ENCODE data around the gene WASF1.

The WASF1 gene

GRCh38 chr6:110179406-110180227 lies at the start of gene WASF1:
Gene WASF1 (minus strand): TSS chr6:110179670. CDS start chr6:110127601, 52,069 bp downstream.
- in situ Hi-C loops (cut with HindIII; ENCODE audit: low sequenced_read_pairs) = loop anchor here (10.0 kb wide), 1 partner anchor 205 kb away; no protein-coding TSS in a partner anchor

- in situ Hi-C loops (cut with HindIII; ENCODE audit: low sequenced_read_pairs) = no loop called here
Measured at GRCh38 chr6:110226261-110226660, 46.8 kb upstream of the WASF1 start.

GRCh38 chr6:110221738-110222137 lies 42.3 kb upstream of the WASF1 start:
- in situ Hi-C loops (cut with HindIII; ENCODE audit: low sequenced_read_pairs) = no loop called here

- in situ Hi-C loops (cut with HindIII; ENCODE audit: low sequenced_read_pairs) = no loop called here
Measured at GRCh38 chr6:110217266-110217665, 37.8 kb upstream of the WASF1 start.

GRCh38 chr6:110216140-110216539 lies 36.7 kb upstream of the WASF1 start:
- in situ Hi-C loops (cut with HindIII; ENCODE audit: low sequenced_read_pairs) = no loop called here

GRCh38 chr6:110214338-110214737 lies 34.9 kb upstream of the WASF1 start:
- in situ Hi-C loops (cut with HindIII; ENCODE audit: low sequenced_read_pairs) = no loop called here

GRCh38 chr6:110211753-110212152 lies 32.3 kb upstream of the WASF1 start:
- in situ Hi-C loops (cut with HindIII; ENCODE audit: low sequenced_read_pairs) = no loop called here

- in situ Hi-C loops (cut with HindIII; ENCODE audit: low sequenced_read_pairs) = no loop called here
Measured at GRCh38 chr6:110207652-110208051, 28.2 kb upstream of the WASF1 start.

- in situ Hi-C loops (cut with HindIII; ENCODE audit: low sequenced_read_pairs) = no loop called here
Measured at GRCh38 chr6:110201151-110201884, 21.8 kb upstream of the WASF1 start.

- in situ Hi-C loops (cut with HindIII; ENCODE audit: low sequenced_read_pairs) = no loop called here
Measured at GRCh38 chr6:110198561-110198960, 19.1 kb upstream of the WASF1 start.

GRCh38 chr6:110196874-110197273 lies 17.4 kb upstream of the WASF1 start:
- in situ Hi-C loops (cut with HindIII; ENCODE audit: low sequenced_read_pairs) = no loop called here

- in situ Hi-C loops (cut with HindIII; ENCODE audit: low sequenced_read_pairs) = no loop called here
Measured at GRCh38 chr6:110195639-110196038, 16.2 kb upstream of the WASF1 start.

GRCh38 chr6:110191477-110191876 lies 12.0 kb upstream of the WASF1 start:
- in situ Hi-C loops (cut with HindIII; ENCODE audit: low sequenced_read_pairs) = no loop called here

GRCh38 chr6:110190726-110191125 lies 11.3 kb upstream of the WASF1 start:
- in situ Hi-C loops (cut with HindIII; ENCODE audit: low sequenced_read_pairs) = no loop called here

- in situ Hi-C loops (cut with HindIII; ENCODE audit: low sequenced_read_pairs) = no loop called here
Measured at GRCh38 chr6:110188791-110189190, 9.3 kb upstream of the WASF1 start.

GRCh38 chr6:110185879-110186278 lies 6.4 kb upstream of the WASF1 start:
- in situ Hi-C loops (cut with HindIII; ENCODE audit: low sequenced_read_pairs) = no loop called here

GRCh38 chr6:110183292-110183885 lies 3.9 kb upstream of the WASF1 start:
- in situ Hi-C loops (cut with HindIII; ENCODE audit: low sequenced_read_pairs) = no loop called here

GRCh38 chr6:110181131-110182030 lies 1.9 kb upstream of the WASF1 start:
- in situ Hi-C loops (cut with HindIII; ENCODE audit: low sequenced_read_pairs) = no loop called here

GRCh38 chr6:110180228-110181008 lies 948 bp upstream of the WASF1 start, which contains the start of gene CDC40:
Gene CDC40 (plus strand): TSS chr6:110180427. CDS start chr6:110180445, 18 bp downstream.
- in situ Hi-C loops (cut with HindIII; ENCODE audit: low sequenced_read_pairs) = no loop called here

Data from DLD1 (cell line).